ENCODE measurements around the gene SYVN1. TPM values are rescaled to one million over a fixed set of nuclear protein-coding genes. Genes with fewer than 3 reads are reported as not detected.
A peak's percentile ranks its signal among the peaks of the same experiment; 100 is the strongest.

Gene SYVN1
- polyA plus RNA-seq, 2 donors, result 16.4 to 17.8 TPM

- WGBS, 2 donors, result 1% methylated on average over 24 of the region's 24 CpGs
- Histone ChIP-seq H3K4me1 (ENCODE audit: control insufficient read depth in 2 of 2, insufficient read depth in 2 of 2, low read length in 1 of 2) (peaks cover 0 to 17% of the 10 kb centered on the region in 2 donors), H3K4me3 (ENCODE audit: low read depth in 1 of 2, low read length in 2 of 2) (peak overlapping the region; percentile 74 to 85), H3K27me3 (ENCODE audit: control insufficient read depth in 1 of 2, insufficient read depth in 2 of 2, low read length in 2 of 2) (no peaks in the 10 kb centered on the region), H3K9me3 (ENCODE audit: control insufficient read depth in 2 of 2, insufficient read depth in 1 of 2, low read depth in 1 of 2, low read length in 1 of 2) (no peaks in the 10 kb centered on the region), H3K36me3 (ENCODE audit: control insufficient read depth in 2 of 2, insufficient read depth in 2 of 2, low read length in 1 of 2) (peaks cover 6 to 26% of the 10 kb centered on the region in 2 donors), H3K27ac (ENCODE audit: low read depth in 2 of 2, low read length in 1 of 2) (peak overlapping the region; percentile 98)
Observed at GRCh38 chr11:65134952-65135632, 773 bp upstream of the SYVN1 start.

DNA sequence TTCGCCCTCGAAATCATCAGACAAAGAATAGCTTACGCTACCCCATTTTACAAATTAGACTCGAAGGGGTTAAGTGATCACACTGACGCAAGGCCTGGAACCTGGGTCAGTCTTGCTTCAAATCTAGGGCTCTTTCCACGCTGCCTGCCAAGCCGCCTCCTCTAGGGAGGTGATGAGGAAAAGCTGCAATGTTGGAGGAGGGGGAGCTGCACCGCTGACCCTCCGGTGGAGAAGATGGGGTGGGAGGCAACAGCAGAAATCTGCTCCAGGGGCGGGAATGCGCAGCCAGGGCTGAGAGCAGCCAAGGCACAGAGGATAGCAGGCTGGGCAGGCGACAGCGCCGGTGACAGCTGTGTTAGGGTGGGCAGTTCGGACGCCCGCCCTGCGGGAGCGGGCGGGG, 595 bp downstream of the SYVN1 start:
- no peaks in the 10 kb centered on the region for H3K27me3 ChIP-seq (ENCODE audit: control insufficient read depth in 1 of 2, insufficient read depth in 2 of 2, low read length in 2 of 2)
- H3K4me3 ChIP-seq (ENCODE audit: low read depth in 1 of 2, low read length in 2 of 2), result peak overlapping the region; percentile 74 to 85
- no peaks in the 10 kb centered on the region for H3K9me3 ChIP-seq (ENCODE audit: control insufficient read depth in 2 of 2, insufficient read depth in 1 of 2, low read depth in 1 of 2, low read length in 1 of 2)
- H3K36me3 ChIP-seq (ENCODE audit: control insufficient read depth in 2 of 2, insufficient read depth in 2 of 2, low read length in 1 of 2), result peaks cover 16 to 36% of the 10 kb centered on the region in 2 donors
- WGBS, 2 donors, result 1 to 2% methylated on average over 20 of the region's 20 CpGs
- H3K27ac ChIP-seq (ENCODE audit: low read depth in 2 of 2, low read length in 1 of 2), result peak overlapping the region; percentile 98
- H3K4me1 ChIP-seq (ENCODE audit: control insufficient read depth in 2 of 2, insufficient read depth in 2 of 2, low read length in 1 of 2), result peaks cover 0 to 17% of the 10 kb centered on the region in 2 donors

GRCh38 chr11:65132988-65133700, 1.2 kb downstream of the SYVN1 start:
- H3K36me3 ChIP-seq (ENCODE audit: control insufficient read depth in 2 of 2, insufficient read depth in 2 of 2, low read length in 1 of 2), result peaks cover 22 to 41% of the 10 kb centered on the region in 2 donors
- peaks cover 0 to 17% of the 10 kb centered on the region in 2 donors for H3K4me1 ChIP-seq (ENCODE audit: control insufficient read depth in 2 of 2, insufficient read depth in 2 of 2, low read length in 1 of 2)
- no peaks in the 10 kb centered on the region for H3K9me3 ChIP-seq (ENCODE audit: control insufficient read depth in 2 of 2, insufficient read depth in 1 of 2, low read depth in 1 of 2, low read length in 1 of 2)
- no peaks in the 10 kb centered on the region for H3K27me3 ChIP-seq (ENCODE audit: control insufficient read depth in 1 of 2, insufficient read depth in 2 of 2, low read length in 2 of 2)
- peak overlapping the region; percentile 74 to 85 for H3K4me3 ChIP-seq (ENCODE audit: low read depth in 1 of 2, low read length in 2 of 2)
- H3K27ac ChIP-seq (ENCODE audit: low read depth in 2 of 2, low read length in 1 of 2), result peak overlapping the region; percentile 98
- 39% methylated on average over 18 of the region's 18 CpGs for WGBS, 2 donors

DNA sequence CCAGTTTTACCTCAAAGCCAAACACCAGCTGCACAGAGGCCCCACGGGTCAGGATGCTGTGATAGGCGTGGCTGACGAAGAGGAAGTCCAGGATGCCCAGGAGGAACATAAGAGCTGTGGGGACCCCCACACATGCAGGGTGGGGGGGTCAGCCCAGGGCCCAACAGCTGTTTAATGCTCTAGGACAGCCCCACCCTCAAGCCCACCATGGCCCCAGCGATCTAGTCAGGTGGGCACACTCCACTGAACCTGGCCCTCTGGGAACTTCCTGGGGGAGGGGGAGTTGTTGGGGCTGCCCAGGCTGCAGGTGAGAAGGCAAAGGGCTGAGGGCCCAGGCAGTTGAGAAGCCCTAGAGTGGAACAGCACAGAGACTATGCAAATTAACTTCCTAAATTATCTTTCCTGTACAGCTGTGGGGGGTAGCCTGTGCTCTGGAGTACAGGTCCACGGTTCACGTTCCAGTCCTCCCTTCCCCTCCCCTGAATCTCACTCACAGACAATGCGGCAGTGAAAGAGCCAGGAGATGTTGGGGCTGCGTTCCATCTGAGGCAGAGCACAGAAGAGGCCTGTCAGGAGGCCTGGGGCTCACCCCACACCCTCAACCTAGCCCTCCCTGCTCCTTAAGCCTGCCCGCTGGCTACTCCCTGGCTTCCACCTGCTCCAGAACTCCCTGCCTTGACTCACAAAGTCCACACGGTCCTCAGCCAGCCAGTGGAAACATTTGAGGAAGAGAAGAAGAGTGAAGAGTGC, 1.9 kb downstream of the SYVN1 start:
- H3K27ac ChIP-seq (ENCODE audit: low read depth in 2 of 2, low read length in 1 of 2), result peak overlapping the region in 1 of 2 donors; percentile 22
- H3K9me3 ChIP-seq (ENCODE audit: control insufficient read depth in 2 of 2, insufficient read depth in 1 of 2, low read depth in 1 of 2, low read length in 1 of 2), result no peaks in the 10 kb centered on the region
- H3K4me3 ChIP-seq (ENCODE audit: low read depth in 1 of 2, low read length in 2 of 2), result no peak overlapping the region
- peaks cover 27 to 46% of the 10 kb centered on the region in 2 donors for H3K36me3 ChIP-seq (ENCODE audit: control insufficient read depth in 2 of 2, insufficient read depth in 2 of 2, low read length in 1 of 2)
- peaks cover 0 to 17% of the 10 kb centered on the region in 2 donors for H3K4me1 ChIP-seq (ENCODE audit: control insufficient read depth in 2 of 2, insufficient read depth in 2 of 2, low read length in 1 of 2)
- WGBS, 2 donors, result 65 to 71% methylated on average over 10 of the region's 10 CpGs
- no peaks in the 10 kb centered on the region for H3K27me3 ChIP-seq (ENCODE audit: control insufficient read depth in 1 of 2, insufficient read depth in 2 of 2, low read length in 2 of 2)

DNA sequence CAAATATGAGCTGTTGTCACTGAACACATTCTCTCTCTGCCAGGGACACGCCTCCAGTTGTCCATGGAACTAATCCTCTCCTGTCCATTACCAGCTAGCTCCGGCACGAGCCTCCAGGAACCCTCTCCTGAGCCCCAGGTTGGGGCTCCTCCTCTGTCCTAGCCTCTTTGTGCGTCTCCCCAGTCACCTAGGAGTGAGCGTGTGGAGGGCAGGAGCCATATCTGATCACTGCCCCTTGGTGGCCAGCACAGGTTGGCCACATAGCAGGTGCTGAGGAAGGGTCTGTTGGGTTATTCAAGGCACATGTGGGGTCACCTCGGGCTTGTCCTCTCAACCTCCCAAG, 2.5 kb downstream of the SYVN1 start:
- no peak overlapping the region for H3K4me3 ChIP-seq (ENCODE audit: low read depth in 1 of 2, low read length in 2 of 2)
- 71 to 81% methylated on average over 6 of the region's 6 CpGs for WGBS, 2 donors
- peaks cover 0 to 17% of the 10 kb centered on the region in 2 donors for H3K4me1 ChIP-seq (ENCODE audit: control insufficient read depth in 2 of 2, insufficient read depth in 2 of 2, low read length in 1 of 2)
- H3K36me3 ChIP-seq (ENCODE audit: control insufficient read depth in 2 of 2, insufficient read depth in 2 of 2, low read length in 1 of 2), result peaks cover 27 to 48% of the 10 kb centered on the region in 2 donors
- H3K27ac ChIP-seq (ENCODE audit: low read depth in 2 of 2, low read length in 1 of 2), result peak overlapping the region in 1 of 2 donors; percentile 22
- no peaks in the 10 kb centered on the region for H3K9me3 ChIP-seq (ENCODE audit: control insufficient read depth in 2 of 2, insufficient read depth in 1 of 2, low read depth in 1 of 2, low read length in 1 of 2)
- no peaks in the 10 kb centered on the region for H3K27me3 ChIP-seq (ENCODE audit: control insufficient read depth in 1 of 2, insufficient read depth in 2 of 2, low read length in 2 of 2)

DNA sequence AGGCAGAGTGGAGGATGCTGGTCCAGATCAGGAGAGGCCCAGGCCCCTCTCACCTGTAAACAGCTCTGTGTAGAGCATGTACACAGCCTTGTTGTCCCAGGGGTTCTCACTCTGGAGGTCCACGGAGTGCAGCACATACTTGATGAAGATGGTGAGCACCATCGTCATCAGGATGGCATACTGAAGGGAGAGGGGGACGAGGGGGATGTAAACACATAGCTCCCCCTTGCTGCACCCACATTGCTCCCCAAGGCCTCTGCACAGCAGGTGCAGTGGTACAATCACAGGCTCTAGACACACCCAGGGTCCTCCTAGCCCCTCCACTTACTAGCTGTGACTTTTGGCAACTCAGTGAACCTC, 2.9 kb downstream of the SYVN1 start:
- no peak overlapping the region for H3K4me3 ChIP-seq (ENCODE audit: low read depth in 1 of 2, low read length in 2 of 2)
- H3K27me3 ChIP-seq (ENCODE audit: control insufficient read depth in 1 of 2, insufficient read depth in 2 of 2, low read length in 2 of 2), result no peaks in the 10 kb centered on the region
- H3K27ac ChIP-seq (ENCODE audit: low read depth in 2 of 2, low read length in 1 of 2), result no peak overlapping the region
- H3K36me3 ChIP-seq (ENCODE audit: control insufficient read depth in 2 of 2, insufficient read depth in 2 of 2, low read length in 1 of 2), result peaks cover 27 to 52% of the 10 kb centered on the region in 2 donors
- H3K9me3 ChIP-seq (ENCODE audit: control insufficient read depth in 2 of 2, insufficient read depth in 1 of 2, low read depth in 1 of 2, low read length in 1 of 2), result no peaks in the 10 kb centered on the region
- 72 to 76% methylated on average over 3 of the region's 3 CpGs for WGBS, 2 donors
- H3K4me1 ChIP-seq (ENCODE audit: control insufficient read depth in 2 of 2, insufficient read depth in 2 of 2, low read length in 1 of 2), result peaks cover 0 to 20% of the 10 kb centered on the region in 2 donors

DNA sequence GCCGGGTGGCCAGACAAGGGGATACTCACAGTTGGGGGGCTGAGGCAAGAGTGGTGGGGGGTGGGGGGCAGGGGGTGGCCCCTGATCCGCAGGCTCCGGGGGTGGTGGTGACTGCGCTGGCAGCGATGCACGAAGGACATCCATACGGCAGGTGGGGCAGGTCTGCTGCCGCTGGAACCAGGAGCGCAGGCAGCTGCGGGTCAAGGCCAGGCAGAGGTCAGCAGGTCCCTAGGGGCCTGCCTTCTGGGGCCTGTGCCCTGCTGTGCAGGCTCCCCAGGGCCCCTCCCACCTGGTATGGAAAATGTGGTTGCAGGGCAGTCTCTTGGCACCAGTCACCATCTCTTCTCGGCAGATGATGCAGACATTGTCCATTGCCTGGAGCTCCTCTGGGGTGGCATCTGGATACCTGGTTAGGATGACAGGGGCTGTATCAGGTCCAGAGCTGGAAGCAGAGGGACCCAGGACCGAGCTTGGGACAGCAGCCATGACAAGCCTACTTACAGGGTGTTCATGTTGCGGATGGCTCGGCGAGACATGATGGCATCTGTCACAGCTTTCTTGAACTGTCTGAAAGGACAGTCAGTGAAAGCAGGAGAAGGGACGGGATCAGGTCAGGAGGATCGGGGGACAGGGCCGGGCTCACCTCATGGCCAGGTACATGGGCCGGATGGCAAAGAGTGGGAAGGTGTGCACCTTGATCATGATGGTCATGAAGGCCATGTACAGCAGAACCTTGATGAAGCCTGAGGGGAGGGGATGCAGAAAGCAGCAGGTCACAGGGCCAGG, 3.5 kb downstream of the SYVN1 start:
- H3K27ac ChIP-seq (ENCODE audit: low read depth in 2 of 2, low read length in 1 of 2), result no peak overlapping the region
- H3K27me3 ChIP-seq (ENCODE audit: control insufficient read depth in 1 of 2, insufficient read depth in 2 of 2, low read length in 2 of 2), result no peaks in the 10 kb centered on the region
- no peaks in the 10 kb centered on the region for H3K9me3 ChIP-seq (ENCODE audit: control insufficient read depth in 2 of 2, insufficient read depth in 1 of 2, low read depth in 1 of 2, low read length in 1 of 2)
- no peak overlapping the region for H3K4me3 ChIP-seq (ENCODE audit: low read depth in 1 of 2, low read length in 2 of 2)
- 81 to 85% methylated on average over 19 of the region's 19 CpGs for WGBS, 2 donors
- peaks cover 0 to 17% of the 10 kb centered on the region in 2 donors for H3K4me1 ChIP-seq (ENCODE audit: control insufficient read depth in 2 of 2, insufficient read depth in 2 of 2, low read length in 1 of 2)
- H3K36me3 ChIP-seq (ENCODE audit: control insufficient read depth in 2 of 2, insufficient read depth in 2 of 2, low read length in 1 of 2), result peaks cover 29 to 53% of the 10 kb centered on the region in 2 donors

DNA sequence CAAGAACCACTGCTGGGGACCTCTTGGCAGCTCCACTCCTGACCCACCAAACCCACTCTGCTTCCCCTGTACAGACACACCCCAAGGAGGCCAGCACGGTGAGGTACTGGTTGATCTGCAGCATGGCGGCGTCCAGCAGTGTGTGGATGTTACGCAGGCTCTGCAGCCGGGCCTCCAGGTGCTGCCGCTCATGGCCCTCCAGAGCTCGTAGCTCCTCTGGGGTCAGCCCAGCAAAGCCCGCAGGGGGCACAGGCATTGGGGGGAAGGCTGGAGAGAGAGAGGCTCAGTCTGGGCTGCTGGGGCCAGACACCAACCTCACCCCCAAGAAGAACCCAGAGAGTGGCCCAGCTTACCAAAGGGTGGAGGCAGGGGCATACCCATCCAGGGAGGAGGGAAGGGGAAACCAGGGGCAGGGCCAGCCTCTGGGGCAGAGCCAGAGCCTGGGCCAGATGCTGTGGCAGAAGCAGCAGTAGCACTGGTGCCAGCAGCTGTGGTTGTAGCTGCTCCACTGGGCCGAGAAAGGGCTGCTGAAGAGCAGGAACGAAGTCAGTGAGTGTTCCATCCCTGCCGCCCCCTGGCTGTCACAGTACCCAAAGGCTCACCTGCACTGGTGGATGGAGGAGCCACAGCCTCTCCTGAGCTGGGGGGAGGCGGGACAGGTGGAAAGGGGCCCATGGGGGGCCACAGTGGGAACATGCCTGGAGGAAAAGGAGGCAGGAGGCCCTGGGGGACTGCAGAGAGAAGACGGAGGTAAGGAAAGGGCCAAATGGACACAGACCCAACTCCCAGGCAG, 4.5 kb downstream of the SYVN1 start:
- Histone ChIP-seq H3K27me3 (ENCODE audit: control insufficient read depth in 1 of 2, insufficient read depth in 2 of 2, low read length in 2 of 2) (no peaks in the 10 kb centered on the region), H3K9me3 (ENCODE audit: control insufficient read depth in 2 of 2, insufficient read depth in 1 of 2, low read depth in 1 of 2, low read length in 1 of 2) (no peaks in the 10 kb centered on the region), H3K4me3 (ENCODE audit: low read depth in 1 of 2, low read length in 2 of 2) (no peak overlapping the region), H3K36me3 (ENCODE audit: control insufficient read depth in 2 of 2, insufficient read depth in 2 of 2, low read length in 1 of 2) (peaks cover 38 to 61% of the 10 kb centered on the region in 2 donors), H3K27ac (ENCODE audit: low read depth in 2 of 2, low read length in 1 of 2) (no peak overlapping the region), H3K4me1 (ENCODE audit: control insufficient read depth in 2 of 2, insufficient read depth in 2 of 2, low read length in 1 of 2) (peaks cover 0 to 13% of the 10 kb centered on the region in 2 donors)
- WGBS, 2 donors, result 87 to 94% methylated on average over 13 of the region's 13 CpGs
